D721Med (cell line): ENCODE results near the gene PDE6A.

Experiments used
- DNase-seq: peaks from one replicate; pipeline ENCODE4 v3.0.0; 2011; ENCODE audit warnings: low spot score; ENCODE audit not compliant: insufficient read length
- FAIRE-seq: peaks from 2 replicates; lab custom pipeline; 2011; peaks lifted over from hg19 to GRCh38; lab: Jason Lieb, UNC
- TF ChIP-seq, protein P1 (sequence below): IDR thresholded peaks from 2 replicates; pipeline ENCODE4 v1.5.1; 2012; ENCODE audit warnings: mild to moderate bottlenecking, control low read depth; ENCODE audit not compliant: insufficient read depth; ENCODE audit errors: missing control alignments

The PDE6A gene

DNA sequence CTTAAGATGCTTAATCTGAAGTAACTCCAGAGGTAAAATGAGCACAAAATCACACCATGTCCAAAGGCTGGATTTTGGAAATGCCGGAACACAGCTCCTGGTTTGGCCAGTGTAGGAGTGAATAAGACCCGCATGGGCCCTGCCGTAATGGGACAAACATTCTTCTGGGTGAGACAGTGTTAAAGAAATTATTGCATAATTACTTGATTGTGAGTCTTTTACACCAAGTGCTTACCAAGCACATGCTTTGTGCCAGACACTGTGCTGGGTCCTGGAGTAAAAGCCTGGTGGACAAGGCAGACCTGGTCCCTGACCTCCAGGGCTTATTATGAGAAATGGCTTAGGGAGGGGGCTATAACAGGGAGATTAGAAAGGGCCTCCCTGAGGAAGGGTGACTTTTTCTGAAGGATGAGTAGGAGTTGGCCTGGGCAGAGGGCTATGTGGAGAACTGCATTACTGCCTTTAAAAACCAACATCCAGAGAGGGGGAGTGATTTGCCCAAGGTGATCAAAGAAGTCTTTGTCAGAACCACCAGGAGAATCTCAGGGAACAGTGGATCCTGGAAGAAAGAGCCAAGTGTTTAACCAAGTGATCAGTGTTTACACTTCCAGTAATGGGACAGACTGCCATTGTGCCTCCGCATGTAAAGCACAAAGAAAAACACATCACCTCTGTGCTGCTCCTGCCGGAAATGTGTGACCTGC, 3.5 kb downstream of the PDE6A start:
- TF ChIP-seq, protein P1, sequence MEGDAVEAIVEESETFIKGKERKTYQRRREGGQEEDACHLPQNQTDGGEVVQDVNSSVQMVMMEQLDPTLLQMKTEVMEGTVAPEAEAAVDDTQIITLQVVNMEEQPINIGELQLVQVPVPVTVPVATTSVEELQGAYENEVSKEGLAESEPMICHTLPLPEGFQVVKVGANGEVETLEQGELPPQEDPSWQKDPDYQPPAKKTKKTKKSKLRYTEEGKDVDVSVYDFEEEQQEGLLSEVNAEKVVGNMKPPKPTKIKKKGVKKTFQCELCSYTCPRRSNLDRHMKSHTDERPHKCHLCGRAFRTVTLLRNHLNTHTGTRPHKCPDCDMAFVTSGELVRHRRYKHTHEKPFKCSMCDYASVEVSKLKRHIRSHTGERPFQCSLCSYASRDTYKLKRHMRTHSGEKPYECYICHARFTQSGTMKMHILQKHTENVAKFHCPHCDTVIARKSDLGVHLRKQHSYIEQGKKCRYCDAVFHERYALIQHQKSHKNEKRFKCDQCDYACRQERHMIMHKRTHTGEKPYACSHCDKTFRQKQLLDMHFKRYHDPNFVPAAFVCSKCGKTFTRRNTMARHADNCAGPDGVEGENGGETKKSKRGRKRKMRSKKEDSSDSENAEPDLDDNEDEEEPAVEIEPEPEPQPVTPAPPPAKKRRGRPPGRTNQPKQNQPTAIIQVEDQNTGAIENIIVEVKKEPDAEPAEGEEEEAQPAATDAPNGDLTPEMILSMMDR = no peak
- DNase-seq = no peak
- no peak for FAIRE-seq

DNA sequence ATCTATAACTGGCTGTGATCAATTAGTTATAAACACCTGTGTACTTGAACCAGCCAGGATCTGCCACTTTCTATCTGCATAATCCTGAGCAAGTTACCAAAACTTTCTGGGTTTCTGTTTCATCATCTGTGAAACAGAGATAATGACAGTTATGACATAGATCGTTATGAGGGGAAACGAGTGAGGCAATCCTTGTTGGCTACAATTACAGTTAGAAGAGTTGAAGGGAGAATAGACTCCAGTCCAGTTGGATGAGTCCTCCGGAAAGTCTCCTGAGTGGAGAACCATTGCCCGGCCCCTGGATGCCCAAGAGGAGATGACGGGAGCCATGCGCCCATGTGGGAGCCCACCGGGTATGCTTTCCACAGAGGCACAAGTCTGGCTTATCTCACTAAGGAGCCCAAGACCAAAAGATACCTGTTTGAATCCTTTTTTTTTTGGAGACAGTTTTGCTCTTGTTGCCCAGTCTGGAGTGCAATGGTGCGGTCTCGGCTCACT, 4.5 kb downstream of the PDE6A start:
- FAIRE-seq (no peak), DNase-seq (no peak)
- TF ChIP-seq, protein P1 = no peak

DNA sequence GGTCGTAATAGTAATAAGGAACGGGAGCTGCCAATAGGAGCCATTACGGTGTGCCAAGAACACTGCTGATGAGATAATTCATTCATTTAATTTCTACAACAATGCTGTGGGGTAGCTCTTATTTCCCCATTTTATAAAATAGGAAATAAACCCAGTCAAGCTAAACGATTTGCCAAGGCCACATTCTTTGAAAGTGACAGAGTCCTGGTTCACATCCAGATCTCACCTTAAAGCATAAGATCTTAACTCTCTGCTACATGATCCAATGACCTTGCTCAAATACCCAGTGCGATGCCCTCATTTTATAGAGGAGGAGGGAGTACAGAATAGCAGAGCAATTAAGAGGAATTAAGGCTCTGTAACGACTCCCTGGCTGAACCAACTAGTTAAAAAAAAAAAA, 5.0 kb downstream of the PDE6A start:
- no peak for FAIRE-seq
- no peak for DNase-seq

DNA sequence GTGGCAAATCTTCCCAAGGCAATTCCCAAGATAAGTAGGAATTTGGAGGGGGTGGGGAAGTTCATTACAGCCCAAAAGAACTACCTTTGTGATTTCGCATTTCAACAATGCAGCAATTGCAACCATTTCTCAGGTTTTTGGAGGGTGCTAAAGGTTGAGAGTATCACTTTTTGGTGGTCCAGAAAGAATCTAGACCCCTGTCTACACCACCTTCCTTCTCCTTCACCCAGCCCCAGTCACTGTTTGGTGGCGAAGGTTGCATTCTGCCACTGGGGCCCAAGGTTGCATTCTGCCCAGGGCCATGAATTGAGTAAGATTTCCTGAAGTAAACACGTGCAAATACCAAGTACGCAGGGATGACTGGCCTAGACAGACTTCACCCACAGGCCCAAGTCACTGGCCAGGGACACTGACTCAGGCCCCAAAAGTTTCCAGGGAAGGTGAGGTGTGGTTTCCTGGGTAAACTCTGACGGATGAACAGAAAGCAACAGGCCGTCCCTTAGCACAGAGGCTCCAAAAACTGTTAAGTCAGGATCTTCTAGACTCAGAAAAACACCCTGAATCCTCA, 5.7 kb downstream of the PDE6A start:
- FAIRE-seq (no peak), DNase-seq (no peak)
- TF ChIP-seq, protein P1 = no peak

More for the DNA sequence above, 5.0 kb downstream of the PDE6A start:
- TF ChIP-seq, protein P1 = no peak

DNA sequence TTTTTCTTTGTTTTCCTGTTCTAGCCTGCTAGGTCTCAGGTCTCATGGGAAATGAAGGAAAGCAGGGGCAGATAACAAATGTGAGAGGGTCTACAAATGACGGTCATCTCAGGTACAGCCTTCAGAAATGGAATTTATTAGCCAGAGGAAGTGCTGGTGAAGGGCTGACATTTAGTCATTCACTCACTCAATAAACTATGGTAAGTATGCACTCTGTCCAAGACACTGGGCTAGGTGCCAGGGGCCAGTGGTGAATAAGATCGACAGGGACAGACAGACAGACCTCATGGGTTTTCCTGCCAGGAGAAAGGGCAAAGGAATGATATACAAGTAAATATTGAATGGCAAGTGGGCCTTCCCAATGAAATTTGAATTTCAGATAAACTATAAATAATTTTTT, 6.3 kb downstream of the PDE6A start:
- TF ChIP-seq, protein P1 = no peak
- FAIRE-seq = no peak
- no peak for DNase-seq

DNA sequence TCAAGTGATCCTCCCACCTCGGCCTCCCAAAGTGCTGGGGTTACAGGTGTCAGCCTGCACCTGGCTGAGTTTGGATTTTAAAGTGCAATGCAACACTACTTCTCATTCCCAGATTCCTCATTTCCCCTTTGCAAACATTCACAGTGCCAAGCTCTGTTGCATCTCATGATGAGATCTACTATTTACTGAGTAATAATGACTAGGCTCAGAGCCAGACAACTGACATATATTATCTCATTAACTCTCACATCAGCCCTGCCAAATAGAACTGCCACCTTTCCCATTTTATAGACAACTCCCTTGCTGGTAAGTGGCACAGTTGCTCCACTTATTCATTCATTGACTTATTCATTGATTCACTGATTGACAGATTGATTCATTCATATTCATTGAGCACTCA, 7.0 kb downstream of the PDE6A start:
- TF ChIP-seq, protein P1 = no peak
- FAIRE-seq = no peak
- no peak for DNase-seq

DNA sequence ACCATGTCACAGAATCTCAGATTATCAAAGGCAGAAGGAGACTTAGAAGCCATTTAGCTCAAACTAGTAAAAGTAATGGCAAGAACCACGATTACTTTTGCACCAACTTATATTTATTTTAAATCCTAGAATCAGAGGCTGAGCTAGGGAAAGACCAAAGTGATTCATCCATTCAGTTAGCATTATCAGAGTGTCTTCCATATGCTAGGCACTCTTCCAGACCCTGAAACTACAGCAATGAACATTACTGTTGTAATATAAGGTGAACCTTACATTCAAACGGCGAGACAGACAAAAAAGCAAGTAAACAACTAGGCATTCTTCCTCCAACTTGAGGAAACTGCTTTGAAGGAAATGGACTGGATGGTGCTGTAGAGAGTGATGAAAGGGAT, 7.9 kb downstream of the PDE6A start:
- FAIRE-seq (no peak), DNase-seq (no peak)
- TF ChIP-seq, protein P1 = no peak
